ENCODE data around the gene RPN2.

GRCh38 chr20:37283530-37284195 is 104.5 kb downstream of the RPN2 start:
- TF ChIP-seq, protein P1, sequence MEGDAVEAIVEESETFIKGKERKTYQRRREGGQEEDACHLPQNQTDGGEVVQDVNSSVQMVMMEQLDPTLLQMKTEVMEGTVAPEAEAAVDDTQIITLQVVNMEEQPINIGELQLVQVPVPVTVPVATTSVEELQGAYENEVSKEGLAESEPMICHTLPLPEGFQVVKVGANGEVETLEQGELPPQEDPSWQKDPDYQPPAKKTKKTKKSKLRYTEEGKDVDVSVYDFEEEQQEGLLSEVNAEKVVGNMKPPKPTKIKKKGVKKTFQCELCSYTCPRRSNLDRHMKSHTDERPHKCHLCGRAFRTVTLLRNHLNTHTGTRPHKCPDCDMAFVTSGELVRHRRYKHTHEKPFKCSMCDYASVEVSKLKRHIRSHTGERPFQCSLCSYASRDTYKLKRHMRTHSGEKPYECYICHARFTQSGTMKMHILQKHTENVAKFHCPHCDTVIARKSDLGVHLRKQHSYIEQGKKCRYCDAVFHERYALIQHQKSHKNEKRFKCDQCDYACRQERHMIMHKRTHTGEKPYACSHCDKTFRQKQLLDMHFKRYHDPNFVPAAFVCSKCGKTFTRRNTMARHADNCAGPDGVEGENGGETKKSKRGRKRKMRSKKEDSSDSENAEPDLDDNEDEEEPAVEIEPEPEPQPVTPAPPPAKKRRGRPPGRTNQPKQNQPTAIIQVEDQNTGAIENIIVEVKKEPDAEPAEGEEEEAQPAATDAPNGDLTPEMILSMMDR (IDR thresholded peaks at IDR 0.05) = no peak
- peak; percentile 14 to 50 for TF ChIP-seq POLR2A (IDR thresholded peaks at IDR 0.05)

All from Peyer's patch (tissue), 4 donors.